Measurements from ENCODE around the gene RAB40C. TPM values are rescaled to one million over a fixed set of nuclear protein-coding genes. Genes with fewer than 3 reads are reported as not detected.

RAB40C gene
- total RNA-seq, 6 donors from 2014 or later = 40.5 to 101 (median 61.5) TPM

DNA sequence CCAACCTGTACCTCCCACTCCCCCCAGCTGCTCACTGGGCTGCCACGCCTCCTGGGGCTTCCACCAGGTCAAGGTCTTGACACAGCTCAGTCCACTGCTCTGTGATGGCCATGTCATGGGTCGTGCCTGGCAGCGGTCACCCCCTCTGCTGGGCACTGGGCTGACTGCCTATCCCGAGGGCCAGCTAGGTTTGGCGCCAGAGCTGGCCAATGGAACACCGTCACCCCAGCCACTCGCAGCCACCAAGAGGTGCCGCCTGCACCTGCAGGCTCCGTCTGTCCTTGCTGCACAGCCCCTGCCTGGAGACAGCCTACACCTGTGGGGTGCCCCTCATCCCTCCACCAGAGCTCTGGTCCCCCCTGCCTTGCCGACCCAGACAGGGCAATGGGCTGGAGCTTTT is 4.5 kb upstream of the RAB40C start:
- H3K27me3 ChIP-seq = no peaks in the 10 kb centered on the region
- no peaks in the 10 kb centered on the region for H3K9me3 ChIP-seq
- no peak overlapping the region for H3K27ac ChIP-seq
- TF ChIP-seq EP300 (IDR thresholded peaks at IDR 0.05) (no peak), CTCF (IDR thresholded peaks at IDR 0.05) (peak in 2 of 6 experiments; percentile 14 to 48), POLR2AphosphoS5 (IDR thresholded peaks at IDR 0.05) (no peak), POLR2A (IDR thresholded peaks at IDR 0.05) (no peak)
- DNase-seq (peak; percentile 45 to 77), ATAC-seq (ENCODE audit: low FRiP score in 2 of 2) (no peak)
- H3K4me3 ChIP-seq = no peak overlapping the region
- peaks cover 0 to 15% (median 7%) of the 10 kb centered on the region in 4 donors for H3K36me3 ChIP-seq
- peaks cover 13 to 24% (median 20%) of the 10 kb centered on the region in 4 donors for H3K4me1 ChIP-seq
- 0 to 14% methylated on average over 1 of the region's 10 CpGs for WGBS, 2 donors

DNA sequence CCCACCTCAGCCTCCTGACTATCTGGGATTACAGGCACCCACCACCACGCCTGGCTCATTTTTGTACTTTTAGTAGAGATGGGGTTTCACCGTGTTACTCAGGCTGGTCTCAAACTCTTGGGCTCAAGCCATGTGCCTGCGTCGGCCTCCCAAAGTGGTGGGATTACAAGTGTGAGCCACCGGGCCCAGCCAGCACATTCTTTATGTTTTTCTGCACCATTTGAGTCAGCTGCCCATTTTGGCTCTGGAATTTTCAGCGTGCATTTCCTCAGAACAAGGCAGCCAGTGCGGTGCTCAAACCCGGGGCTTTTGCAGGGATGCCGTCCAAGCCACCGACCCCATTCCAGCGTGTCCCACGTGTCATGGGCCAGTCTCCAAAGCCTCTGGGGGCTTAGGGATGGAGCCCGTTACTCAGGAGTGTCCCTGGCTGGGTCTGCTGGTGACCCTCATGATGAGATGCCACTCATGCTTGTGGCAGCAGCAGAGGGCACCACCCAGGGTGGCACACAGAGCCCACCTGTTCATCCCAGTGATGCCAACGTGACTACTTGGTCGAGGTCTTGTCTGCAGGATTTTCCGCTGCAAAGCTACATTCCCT is 3.7 kb upstream of the RAB40C start:
- WGBS, 2 donors = 48 to 51% methylated on average over 9 to 16 of the region's 16 CpGs
- no peaks in the 10 kb centered on the region for H3K9me3 ChIP-seq
- no peak for DNase-seq
- no peaks in the 10 kb centered on the region for H3K27me3 ChIP-seq
- ATAC-seq (ENCODE audit: low FRiP score in 2 of 2) = no peak
- H3K4me1 ChIP-seq = peaks cover 18 to 32% (median 27%) of the 10 kb centered on the region in 4 donors
- no peak overlapping the region for H3K27ac ChIP-seq
- H3K36me3 ChIP-seq = peaks cover 0 to 10% (median 3%) of the 10 kb centered on the region in 4 donors
- H3K4me3 ChIP-seq = no peak overlapping the region
- no peak for TF ChIP-seq CTCF (IDR thresholded peaks at IDR 0.05)
- TF ChIP-seq POLR2A (IDR thresholded peaks at IDR 0.05) = no peak
- no peak for TF ChIP-seq EP300 (IDR thresholded peaks at IDR 0.05)
- no peak for TF ChIP-seq POLR2AphosphoS5 (IDR thresholded peaks at IDR 0.05)

GRCh38 chr16:586645-587590 is 2.9 kb upstream of the RAB40C start:
- DNase-seq = peak in 1 of 2 donors; percentile 75
- H3K4me3 ChIP-seq = no peak overlapping the region

DNA sequence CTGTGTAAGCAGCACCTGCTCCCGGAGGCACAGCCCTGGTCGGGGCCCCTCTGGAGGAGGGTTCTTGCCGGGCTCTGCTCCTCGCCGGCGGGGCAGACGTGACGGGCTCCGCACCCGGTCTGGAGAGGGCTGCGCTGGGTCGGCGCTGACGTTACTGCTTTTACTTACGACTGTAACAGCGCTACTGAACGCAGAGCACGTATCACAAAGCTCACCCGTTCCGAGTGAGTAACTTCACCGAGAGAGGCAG is 1.3 kb upstream of the RAB40C start:
- 1% methylated on average over 10 of the region's 21 CpGs; no CpG with 5 or more reads in 1 of the 2 donors for WGBS, 2 donors
- TF ChIP-seq POLR2AphosphoS5 (IDR thresholded peaks at IDR 0.05) (no peak), CTCF (IDR thresholded peaks at IDR 0.05) (no peak), POLR2A (IDR thresholded peaks at IDR 0.05) (no peak), EP300 (IDR thresholded peaks at IDR 0.05) (no peak)
- Histone ChIP-seq H3K27ac (peak overlapping the region; percentile 95 to 98 (median 96)), H3K27me3 (no peaks in the 10 kb centered on the region), H3K36me3 (no peaks in the 10 kb centered on the region), H3K4me3 (peak overlapping the region; percentile 46 to 96 (median 82)), H3K4me1 (peaks cover 38 to 56% (median 51%) of the 10 kb centered on the region in 4 donors), H3K9me3 (no peaks in the 10 kb centered on the region)
- ATAC-seq (ENCODE audit: low FRiP score in 2 of 2) (peak in 1 of 2 donors; percentile 0), DNase-seq (peak in 1 of 2 donors; percentile 47)

More at GRCh38 chr16:586645-587590, 2.9 kb upstream of the RAB40C start:
- Histone ChIP-seq H3K27me3 (no peaks in the 10 kb centered on the region), H3K4me1 (peaks cover 21 to 39% (median 34%) of the 10 kb centered on the region in 4 donors), H3K27ac (peak overlapping the region in 2 of 4 donors; percentile 13 to 95), H3K36me3 (peaks cover 0 to 8% (median 2%) of the 10 kb centered on the region in 4 donors), H3K9me3 (no peaks in the 10 kb centered on the region)
- 78% methylated on average over 2 to 13 of the region's 14 CpGs for WGBS, 2 donors
- TF ChIP-seq POLR2A (IDR thresholded peaks at IDR 0.05) = peak in 1 of 4 donors; percentile 10
- no peak for TF ChIP-seq EP300 (IDR thresholded peaks at IDR 0.05)
- ATAC-seq (ENCODE audit: low FRiP score in 2 of 2) = no peak
